HG02840 (cell line): Measurements from ENCODE around the gene MYH15.
A peak's percentile ranks its signal among the peaks of the same experiment; 100 is the strongest.

Experiments used
- ATAC-seq: cut with Tn5 transposase; IDR thresholded peaks from one replicate; pipeline ENCODE4 v1.9.1; 2021; ENCODE audit warnings: mild to moderate bottlenecking, moderate library complexity, moderate number of reproducible peaks; ENCODE audit not compliant: unreplicated experiment, low FRiP score

Gene MYH15

GRCh38 chr3:108474581-108474980, 35.8 kb downstream of the MYH15 start:
- no peak for ATAC-seq

DNA sequence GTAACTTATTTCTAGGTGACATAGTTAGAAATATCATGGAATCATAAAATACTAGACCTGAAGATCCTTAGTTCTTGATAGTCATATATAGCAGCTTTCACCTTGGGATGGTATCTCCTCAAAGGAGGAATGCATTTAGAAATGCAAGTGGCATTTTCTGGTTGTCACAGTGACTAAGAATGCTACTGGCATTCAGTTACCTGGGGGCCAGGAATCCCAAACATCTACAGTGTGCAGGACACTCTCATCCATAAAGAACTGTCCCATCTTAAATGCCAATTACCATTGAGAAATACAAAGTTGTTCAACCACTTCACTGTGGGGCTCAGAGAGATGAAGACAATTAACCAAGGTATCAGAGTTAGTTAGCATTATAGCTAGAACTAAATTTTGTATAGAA, 36.7 kb downstream of the MYH15 start:
- no peak for ATAC-seq

GRCh38 chr3:108472001-108472591, 38.3 kb downstream of the MYH15 start:
- no peak for ATAC-seq

GRCh38 chr3:108471426-108471825, 39.0 kb downstream of the MYH15 start:
- ATAC-seq = no peak

GRCh38 chr3:108469126-108469525, 41.3 kb downstream of the MYH15 start:
- ATAC-seq = no peak

- ATAC-seq = no peak
Measured at GRCh38 chr3:108468577-108468976, 41.8 kb downstream of the MYH15 start.

- no peak for ATAC-seq
Measured at GRCh38 chr3:108462899-108463298, 47.5 kb downstream of the MYH15 start.

DNA sequence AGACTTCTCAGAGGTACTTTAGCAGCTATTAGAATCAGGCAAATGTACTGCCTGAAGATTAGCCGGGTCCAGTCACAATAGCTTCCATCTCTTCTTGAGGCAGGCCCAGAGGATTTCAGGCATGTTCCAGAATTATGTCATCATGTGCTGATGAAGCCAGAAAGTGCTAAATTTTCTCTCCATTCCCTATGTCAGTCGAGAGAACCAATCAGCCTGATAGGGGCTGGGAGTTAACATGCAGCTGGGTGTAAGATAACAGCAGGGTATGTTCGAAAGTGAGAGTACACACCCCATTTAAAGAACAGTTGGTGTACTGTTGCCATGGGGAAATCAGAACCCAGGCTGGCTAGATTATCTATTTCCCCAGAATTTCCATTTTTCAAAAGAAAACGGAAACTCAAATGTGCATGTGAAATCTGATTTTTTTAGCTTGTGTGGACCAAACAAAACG, 48.7 kb downstream of the MYH15 start:
- peak; percentile 62 for ATAC-seq

DNA sequence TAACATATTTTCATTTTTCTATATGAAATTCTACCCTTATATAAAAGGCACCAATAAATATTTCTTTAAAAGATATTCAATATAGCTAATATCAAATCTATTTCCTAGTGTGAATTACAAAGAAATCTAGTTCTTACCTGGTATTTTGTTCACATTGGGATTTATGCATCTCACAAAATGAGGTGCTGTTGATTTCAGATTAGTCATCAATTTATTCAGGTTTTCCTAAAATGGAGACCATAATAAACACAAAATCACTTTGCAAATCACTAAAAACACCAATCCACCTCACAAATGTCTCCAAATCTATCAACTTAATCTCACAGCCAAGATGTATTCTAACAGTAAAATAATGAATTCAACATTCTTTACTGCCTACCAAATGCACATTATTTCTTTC, 51.2 kb downstream of the MYH15 start:
- ATAC-seq = no peak

GRCh38 chr3:108455212-108455705, 55.1 kb downstream of the MYH15 start:
- ATAC-seq = no peak

- ATAC-seq = no peak
Measured at GRCh38 chr3:108453565-108453964, 56.8 kb downstream of the MYH15 start.

GRCh38 chr3:108450444-108450843, 60.0 kb downstream of the MYH15 start:
- no peak for ATAC-seq

GRCh38 chr3:108448593-108448992, 61.8 kb downstream of the MYH15 start:
- ATAC-seq = no peak

DNA sequence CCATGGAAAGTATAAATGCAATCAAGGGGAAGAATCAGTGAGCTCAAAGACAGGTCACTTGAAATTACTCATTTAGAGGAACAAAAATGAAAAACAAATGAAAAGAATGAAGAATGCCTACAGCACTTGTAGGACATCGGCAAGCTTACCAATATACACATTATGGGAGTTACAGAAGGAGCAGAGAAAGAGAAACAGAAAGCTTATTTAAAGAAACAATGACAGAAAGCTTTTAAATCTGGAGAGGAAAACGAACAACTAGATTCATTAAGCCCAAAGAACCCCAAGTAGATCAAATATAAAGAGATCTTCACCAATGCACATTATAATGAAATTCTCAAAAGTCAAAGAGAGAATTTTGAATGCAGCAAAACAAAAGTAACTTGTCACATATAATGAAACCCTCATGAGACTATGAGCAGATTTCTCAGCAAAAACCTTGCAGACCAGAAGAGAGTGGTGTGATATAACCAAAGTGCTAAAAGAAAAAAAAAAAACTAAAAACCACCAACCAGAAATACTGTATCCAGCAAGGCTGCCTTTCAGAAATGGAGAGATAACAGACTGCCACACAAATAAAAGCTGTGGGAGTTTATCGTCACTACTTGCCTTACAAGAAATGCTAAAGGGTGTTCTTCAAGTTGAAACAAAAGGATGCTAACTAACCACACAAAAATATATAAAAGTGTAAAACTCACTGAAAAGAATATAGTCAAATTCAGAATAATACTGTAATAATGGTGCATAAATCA, 63.1 kb downstream of the MYH15 start:
- ATAC-seq = no peak

- no peak for ATAC-seq
Measured at GRCh38 chr3:108442281-108442680, 68.1 kb downstream of the MYH15 start.

DNA sequence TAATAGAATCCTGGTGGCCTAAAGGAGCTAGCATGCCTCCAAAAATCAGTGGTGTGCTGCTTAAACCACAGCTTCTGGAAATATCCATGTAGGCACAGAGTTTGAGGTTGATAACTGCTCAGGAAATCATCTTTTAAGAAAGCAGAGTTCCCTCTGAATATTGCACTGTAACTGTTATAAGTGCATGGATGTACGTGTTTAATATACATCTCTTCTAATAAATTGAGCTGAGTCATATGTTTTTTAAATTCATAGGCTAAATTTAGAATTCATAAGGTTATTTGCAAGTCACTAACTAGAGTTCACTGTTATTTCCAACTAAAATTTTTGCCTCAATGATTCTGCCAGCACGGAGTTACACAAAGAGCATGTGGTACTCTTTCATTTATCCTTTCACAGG, 68.9 kb downstream of the MYH15 start:
- ATAC-seq = no peak

DNA sequence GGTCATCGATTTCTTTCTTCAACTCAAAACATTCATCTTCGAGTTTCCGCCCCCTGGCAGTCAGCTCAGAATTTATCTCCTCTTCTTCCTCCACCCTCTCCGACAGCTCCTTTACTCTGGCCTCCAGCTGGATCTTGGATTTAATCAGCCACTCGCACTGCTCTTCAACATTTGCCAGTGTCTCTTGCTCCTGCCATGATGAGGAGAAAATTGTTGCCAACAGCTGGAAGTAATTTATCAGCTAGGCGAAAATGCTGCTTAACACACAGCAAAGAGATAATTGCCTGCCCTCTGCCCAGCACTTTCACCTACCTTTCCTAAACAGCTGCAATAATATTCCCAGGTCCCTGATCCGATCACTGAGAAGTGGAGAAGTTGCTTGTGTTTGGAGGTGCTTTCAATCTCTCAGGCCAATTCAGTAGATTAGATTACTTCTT, 69.3 kb downstream of the MYH15 start:
- ATAC-seq = no peak

- ATAC-seq = no peak
Measured at GRCh38 chr3:108438542-108438941, 71.9 kb downstream of the MYH15 start.

GRCh38 chr3:108437439-108437838, 73.0 kb downstream of the MYH15 start:
- no peak for ATAC-seq

GRCh38 chr3:108433928-108434327, 76.5 kb downstream of the MYH15 start:
- no peak for ATAC-seq

- ATAC-seq = no peak
Measured at GRCh38 chr3:108432431-108432830, 78.0 kb downstream of the MYH15 start.

DNA sequence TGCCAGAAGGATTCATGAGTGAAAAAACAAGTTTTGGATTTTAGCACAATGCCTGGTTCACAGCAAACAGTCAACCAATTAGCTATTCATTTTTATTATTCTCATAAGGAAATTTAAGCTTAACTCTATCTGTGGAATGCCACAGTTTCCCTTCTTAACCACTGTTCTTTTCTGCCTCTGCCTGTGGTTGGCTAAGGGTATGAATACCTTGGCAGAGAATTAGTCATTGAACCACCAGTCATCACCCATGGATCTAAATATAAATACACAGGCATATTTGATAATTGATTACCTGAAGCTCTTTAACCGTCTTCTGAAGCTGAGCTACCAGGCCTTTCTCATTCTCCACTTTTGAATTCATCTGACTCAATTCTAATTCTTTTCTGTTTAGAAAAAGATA, 79.9 kb downstream of the MYH15 start:
- ATAC-seq = no peak
